ENCODE data around the gene GNG4. TPM values are rescaled to one million over a fixed set of nuclear protein-coding genes. Genes with fewer than 3 reads are reported as not detected.
"Not testable (repeated sequence)": the region's sequence is repeated elsewhere in the genome, so short reads cannot be mapped to it uniquely, and the experiment has no call there.

The GNG4 gene
- polyA plus RNA-seq, 1 donor, result 0.28 TPM

GRCh38 chr1:235648954-235649367 is 623 bp downstream of the GNG4 start:
- DNase-seq, result peak; percentile 55

GRCh38 chr1:235648407-235648907 is 1.1 kb downstream of the GNG4 start:
- DNase-seq, result no peak

- not testable (repeated sequence) for DNase-seq
Observed at GRCh38 chr1:235647537-235647936, 2.0 kb downstream of the GNG4 start.

GRCh38 chr1:235646463-235646862 is 3.1 kb downstream of the GNG4 start:
- no peak for DNase-seq

DNA sequence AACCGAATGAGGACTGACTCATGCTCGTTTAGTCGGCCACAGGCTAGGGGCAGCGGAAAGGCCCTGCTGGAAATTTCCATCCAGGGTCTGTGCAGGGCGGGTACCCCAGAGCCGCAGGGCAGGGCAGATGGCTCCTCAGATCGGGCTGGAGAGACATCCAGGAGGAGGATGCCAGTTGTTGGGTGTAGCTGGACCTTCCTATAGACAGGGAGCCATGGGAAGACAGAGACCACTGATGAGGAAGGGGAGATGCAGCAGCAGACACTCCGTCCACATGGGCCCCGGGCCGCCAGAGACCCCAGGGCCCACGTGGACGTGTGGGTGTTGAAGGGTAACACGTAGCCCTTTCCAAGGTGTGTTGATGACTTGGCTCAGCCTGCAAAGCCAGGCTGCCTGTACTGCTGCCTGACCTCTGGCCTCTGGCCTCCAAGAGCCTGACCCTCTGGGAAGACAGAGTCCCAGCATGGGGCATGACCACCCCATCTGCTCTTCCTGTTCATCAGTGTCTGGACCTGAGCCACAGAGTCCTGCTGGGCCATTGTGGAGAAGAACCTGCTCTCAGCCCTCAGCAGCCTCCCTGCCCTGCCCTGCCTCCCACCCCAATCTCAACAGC is 4.8 kb downstream of the GNG4 start:
- DNase-seq, result no peak

DNA sequence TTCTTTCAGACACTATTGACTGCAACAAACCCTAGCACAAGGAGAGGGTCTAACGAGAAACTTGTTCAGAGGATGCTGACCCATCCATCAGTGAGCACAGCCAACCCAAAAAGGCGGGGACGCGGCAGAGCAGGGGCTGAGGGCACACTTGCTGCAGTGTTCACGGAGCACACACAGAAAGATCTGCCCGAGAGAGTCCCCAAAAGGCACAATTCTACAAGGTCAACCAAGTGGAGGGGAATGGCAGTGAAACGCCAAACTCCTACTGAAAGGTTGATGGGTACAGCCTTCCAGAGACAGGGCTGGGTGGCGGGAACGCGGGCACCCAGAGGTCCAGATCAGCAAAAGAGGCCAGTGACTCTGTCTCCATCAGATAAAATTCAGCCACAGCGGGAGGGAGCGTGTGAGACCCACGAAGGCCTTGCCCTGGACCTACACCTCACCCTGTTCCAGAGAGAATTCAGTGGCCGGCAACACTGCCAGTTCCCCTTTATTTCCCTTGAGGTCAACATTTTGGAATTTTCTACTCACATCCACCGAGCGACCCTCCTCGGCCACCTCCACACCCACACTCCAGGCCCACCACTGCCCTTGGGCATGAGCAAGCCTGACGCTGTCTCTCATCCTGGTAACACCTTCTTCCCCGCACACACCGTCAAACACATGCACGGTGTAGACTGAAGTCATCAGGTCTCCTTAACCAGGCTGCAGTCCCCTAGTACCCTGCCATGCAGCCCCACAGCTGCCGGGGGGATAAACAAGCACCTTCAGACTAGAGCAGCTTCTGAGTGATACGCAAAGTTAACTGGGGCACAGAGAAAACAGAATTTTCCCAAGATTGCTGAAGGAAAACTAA is 5.5 kb downstream of the GNG4 start:
- no peak for DNase-seq

DNA sequence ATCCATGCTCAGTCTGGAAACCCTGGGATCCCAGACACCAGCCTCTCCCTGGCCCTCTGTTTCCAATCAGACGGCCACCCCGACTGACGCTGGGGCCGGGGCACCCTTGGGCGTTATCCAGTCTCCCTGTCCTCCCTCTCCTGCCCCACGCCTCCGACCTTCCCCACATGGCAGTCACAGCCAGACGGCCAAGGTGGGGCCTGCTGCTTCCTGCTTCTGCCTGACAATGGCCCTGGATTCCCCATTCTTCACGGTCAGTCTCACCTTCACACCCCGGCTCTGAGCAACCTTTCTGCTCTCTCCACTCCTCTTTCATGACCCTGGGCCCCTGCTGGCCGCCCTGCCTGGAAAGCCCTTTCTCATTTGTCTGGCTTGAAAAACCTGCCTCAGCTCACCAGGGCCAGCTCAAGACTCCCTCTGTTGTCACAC is 6.6 kb downstream of the GNG4 start:
- DNase-seq, result no peak

DNA sequence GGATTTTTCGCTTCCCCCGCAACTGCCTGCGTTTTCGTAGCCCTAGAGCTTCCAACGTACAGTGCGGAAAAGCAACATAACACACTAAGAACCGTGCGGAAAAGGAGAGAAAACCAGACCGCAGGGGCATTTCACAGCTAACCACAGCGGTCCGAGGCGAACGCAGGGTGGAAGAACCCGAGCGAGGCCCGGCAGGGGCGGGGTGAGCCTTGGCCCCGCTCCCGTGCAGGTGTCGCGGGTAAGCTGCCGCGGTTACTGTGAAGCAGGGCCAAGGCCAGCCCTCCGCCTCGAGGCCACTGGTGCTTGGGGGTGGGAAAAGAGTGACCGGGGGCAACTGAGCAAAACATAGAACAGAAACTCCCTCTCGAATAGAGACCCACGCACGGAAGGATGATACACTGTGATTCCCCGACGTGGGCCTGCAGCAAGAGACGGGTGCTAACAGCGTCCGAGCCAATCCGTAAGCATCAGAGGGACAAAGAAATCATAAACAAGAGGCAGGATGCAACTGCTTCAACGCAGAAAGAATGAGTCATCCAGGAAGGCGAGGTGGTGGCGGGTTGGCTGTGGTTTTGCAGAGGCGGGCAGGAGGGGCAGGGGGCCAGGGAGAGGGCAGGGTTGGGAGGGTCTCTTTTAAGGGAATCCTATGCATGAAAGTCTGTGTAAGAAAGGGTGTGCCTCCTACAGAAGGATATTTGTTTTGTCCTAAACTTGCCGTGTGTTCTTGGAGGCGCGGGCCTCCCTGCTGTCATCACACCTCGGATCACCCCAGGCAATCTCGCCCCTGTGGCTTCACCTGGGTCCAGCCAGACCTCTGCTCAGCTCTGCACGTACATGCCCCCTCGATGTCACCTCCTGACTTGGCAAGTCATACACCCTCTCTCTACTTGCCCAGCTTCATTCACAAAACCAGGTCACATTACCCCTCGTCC is 7.3 kb downstream of the GNG4 start:
- DNase-seq, result no peak

GRCh38 chr1:235640580-235640979 is 9.0 kb downstream of the GNG4 start:
- no peak for DNase-seq

DNA sequence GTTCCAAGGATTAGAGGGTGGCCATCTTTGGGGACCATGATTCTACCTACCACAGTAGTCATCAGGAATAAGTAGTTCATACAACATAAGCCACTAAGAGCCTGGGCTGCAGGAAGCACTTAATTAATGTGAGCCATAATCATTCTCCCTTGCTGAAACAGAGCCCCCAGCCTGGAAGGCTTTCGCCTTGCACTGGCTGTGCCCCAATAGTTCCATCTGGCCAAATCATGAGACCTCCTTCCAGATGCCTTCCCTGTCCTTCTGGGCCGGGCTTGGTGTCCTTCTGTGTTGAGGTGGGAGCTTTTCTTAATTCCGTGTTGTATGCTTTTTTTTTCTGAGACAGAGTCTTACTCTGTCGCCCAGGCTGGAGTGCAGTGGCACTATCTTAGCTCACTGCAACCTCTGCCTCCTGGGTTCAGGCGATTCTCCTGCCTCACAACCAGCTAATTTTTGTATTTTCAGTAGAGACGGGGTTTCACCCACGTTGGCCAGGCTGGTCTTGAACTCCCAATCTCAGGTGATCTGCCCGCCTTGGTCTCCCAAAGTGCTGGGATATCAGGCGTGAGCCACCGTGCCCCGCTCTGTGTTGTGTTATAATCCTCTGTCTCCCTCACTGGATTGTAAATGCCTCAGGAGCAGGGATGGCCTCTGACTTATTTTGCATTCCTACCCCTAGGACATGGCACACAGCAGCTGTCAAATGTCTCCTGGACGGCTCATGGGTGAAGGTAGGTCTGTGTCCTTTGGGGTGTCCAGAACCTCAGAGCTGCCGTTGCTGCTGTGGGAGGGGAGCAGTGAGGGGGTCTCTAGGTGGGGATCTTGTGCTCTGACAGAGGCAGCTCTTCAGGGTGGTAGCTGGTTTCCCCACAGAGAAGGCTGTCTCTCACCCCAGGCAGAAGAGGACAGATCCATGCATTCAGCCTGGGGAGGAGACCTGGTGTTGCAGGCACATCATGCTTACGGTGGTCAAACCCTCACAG is 10.1 kb downstream of the GNG4 start:
- DNase-seq, result no peak

DNA sequence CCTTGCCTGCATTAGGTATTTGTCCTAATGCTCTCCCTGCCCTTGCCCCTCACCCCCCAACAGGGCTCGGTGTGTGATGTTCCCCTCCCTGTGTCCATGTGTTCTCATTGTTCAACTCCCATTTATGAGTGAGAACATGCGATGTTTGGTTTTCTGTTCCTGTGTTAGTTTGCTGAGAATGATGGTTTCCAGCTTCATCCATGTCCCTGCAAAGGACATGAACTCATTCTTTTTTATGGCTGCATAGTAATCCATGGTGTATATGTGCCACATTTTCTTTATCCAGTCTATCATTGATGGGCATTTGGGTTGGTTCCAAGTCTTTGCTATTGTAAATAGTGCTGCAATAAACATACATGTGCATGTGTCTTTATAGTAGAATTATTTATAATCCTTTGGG is 11.0 kb downstream of the GNG4 start:
- not testable (repeated sequence) for DNase-seq

DNA sequence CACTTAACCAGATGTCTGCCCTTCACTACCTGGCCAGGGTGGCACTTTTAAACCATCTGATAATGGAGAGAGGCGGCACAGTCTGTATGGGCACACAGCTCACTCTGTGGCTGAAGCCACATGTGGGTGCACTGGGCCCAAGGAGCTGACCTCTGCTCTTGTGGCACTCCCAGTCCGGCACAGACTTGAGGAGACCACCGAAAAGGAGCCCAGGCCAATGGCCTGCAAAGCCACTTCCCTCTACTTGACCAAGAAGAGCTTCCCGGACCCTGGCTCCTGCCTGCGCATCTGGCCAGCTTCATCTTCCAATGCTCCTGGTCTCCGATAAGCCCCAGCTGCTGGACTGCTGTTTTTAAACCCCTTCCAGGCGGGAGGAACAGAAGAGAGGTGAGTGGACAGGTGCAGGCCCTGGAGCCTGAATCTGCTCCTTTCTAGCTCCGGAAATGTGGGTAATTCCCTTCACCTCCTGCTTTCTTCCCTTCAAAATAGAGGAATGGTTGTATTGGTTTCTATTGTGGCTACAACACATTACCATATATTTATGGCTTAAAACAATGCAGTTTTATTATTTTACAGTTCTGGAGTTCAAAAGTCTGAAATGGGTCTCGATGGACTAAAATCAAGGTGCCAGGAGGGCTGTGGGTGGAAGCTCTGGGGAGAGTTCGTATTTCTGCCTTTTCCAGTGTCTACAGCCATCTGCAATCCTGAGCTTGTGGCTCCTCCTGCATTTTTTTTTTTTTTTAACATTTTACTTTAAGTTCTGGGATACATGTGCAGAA is 11.6 kb downstream of the GNG4 start:
- no peak for DNase-seq

GRCh38 chr1:235635938-235636662 is 13.5 kb downstream of the GNG4 start:
- no peak for DNase-seq

GRCh38 chr1:235632506-235633401 is 16.8 kb downstream of the GNG4 start:
- no peak for DNase-seq

DNA sequence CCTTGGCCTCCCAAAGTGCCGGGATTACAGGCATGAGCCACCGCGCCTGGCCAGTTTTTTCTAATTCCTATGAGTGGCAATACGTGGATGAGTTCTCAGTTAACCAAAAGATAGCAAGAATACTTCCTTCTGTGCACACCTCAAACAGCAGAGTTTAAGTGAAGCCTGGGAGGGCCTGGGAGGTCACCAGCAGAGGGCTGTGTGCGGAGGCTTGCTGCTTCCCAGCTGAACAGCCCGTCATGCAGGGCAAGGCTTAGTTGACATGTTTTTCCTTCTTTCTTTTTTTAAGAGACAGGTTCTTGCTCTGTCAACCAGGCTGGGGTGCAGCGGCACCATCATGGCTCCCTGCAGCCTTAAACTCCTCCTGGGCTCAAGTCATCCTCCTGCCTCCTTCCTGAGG is 17.8 kb downstream of the GNG4 start:
- no peak for DNase-seq

DNA sequence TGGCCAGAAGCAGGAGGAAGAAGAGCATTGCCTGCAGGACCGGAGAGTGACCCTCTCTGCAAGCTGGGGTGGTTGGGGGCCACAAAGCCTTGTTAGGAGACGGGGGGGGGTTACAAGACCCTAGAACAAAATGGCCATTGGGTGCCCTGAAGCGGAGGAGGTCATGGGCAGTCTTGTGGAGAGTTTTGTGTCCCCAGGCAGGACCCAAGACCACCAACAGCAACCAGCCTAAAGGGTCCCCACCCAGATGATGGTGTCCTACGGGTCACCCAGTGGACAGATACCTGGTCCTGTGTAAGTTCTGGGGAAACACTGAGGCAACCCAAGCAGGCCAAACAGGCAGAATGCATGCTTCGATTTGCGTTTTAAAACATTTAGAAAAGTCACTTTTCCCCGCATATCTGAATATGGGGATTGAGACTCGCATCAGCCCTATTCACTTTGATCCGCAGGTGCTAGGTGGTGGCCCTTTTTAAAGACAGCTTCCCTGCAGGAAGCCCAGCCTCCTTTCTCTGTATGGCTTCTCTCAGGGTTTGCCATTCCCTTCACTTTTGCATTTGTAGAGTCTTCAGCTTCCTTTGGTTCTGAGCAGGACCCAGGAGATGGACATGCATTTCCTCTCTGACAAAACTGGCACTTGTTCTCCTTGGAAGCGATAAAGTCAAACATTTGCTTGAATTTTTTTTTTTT is 21.1 kb downstream of the GNG4 start:
- DNase-seq, result no peak

GRCh38 chr1:235625831-235626230 is 23.8 kb downstream of the GNG4 start:
- DNase-seq, result no peak

GRCh38 chr1:235625340-235625739 is 24.2 kb downstream of the GNG4 start:
- no peak for DNase-seq

Measured in hindlimb muscle (tissue), 1 donor.